DND-41 (cell line): ENCODE measurements around the gene TGDS.

Source experiments
- EZH2 ChIP-seq: IDR thresholded peaks from 3 replicates; pipeline ENCODE4 v1.6.1; 2012; ENCODE audit warnings: borderline replicate concordance, low read depth, mild to moderate bottlenecking, moderate library complexity, low read length, inconsistent platforms; ENCODE audit not compliant: severe bottlenecking
- TF ChIP-seq, protein P1 (sequence below): IDR thresholded peaks from 2 replicates; pipeline ENCODE4 v1.5.1; 2012; ENCODE audit warnings: borderline replicate concordance, low read length, moderate library complexity, mild to moderate bottlenecking; ENCODE audit not compliant: poor library complexity, severe bottlenecking; ENCODE audit errors: extremely low read depth

DNA sequence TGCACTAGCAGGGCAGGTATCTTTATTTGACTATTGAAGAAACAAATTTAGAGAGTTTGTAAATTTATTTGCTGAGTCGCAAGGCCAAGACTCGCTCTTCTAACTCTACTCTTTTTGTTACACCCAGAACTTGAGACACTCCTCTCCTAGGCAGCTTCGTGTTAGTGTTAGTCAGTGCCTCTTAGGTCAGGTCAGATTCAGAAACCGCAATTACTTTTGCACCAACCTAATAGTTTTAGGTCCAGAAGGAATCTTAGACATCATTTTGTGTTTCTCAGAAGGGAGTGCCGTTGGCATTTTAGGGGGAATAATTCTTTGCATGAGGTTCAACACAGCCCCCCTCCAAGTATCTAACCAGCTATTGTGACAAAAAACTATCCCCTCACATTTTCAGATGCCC is 14.5 kb upstream of the TGDS start:
- TF ChIP-seq, protein P1, sequence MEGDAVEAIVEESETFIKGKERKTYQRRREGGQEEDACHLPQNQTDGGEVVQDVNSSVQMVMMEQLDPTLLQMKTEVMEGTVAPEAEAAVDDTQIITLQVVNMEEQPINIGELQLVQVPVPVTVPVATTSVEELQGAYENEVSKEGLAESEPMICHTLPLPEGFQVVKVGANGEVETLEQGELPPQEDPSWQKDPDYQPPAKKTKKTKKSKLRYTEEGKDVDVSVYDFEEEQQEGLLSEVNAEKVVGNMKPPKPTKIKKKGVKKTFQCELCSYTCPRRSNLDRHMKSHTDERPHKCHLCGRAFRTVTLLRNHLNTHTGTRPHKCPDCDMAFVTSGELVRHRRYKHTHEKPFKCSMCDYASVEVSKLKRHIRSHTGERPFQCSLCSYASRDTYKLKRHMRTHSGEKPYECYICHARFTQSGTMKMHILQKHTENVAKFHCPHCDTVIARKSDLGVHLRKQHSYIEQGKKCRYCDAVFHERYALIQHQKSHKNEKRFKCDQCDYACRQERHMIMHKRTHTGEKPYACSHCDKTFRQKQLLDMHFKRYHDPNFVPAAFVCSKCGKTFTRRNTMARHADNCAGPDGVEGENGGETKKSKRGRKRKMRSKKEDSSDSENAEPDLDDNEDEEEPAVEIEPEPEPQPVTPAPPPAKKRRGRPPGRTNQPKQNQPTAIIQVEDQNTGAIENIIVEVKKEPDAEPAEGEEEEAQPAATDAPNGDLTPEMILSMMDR = no peak
- no peak for TF ChIP-seq EZH2
